ENCODE data around the gene ACER2.

GRCh38 chr9:19381656-19382055 is 27.2 kb upstream of the ACER2 start:
- TF ChIP-seq HDGF (IDR thresholded peaks at IDR 0.05; ENCODE audit: borderline replicate concordance) = no peak
- TF ChIP-seq TARDBP (IDR thresholded peaks at IDR 0.05) = no peak
- TF ChIP-seq ARNT (IDR thresholded peaks at IDR 0.05) = no peak
- no peak for TF ChIP-seq FOXK2 (IDR thresholded peaks at IDR 0.05)
- no peak for TF ChIP-seq ZNF384 (IDR thresholded peaks at IDR 0.05)
- no peak for TF ChIP-seq BHLHE40 (IDR thresholded peaks at IDR 0.05; ENCODE audit: borderline replicate concordance)
- no peak for TF ChIP-seq SUZ12 (IDR thresholded peaks at IDR 0.05)

All from HEK293T (cell line).